ENCODE results near the gene CALU.

Gene CALU

GRCh38 chr7:128721376-128721775 is 17.8 kb upstream of the CALU start:
- no peak for TF ChIP-seq CTCF (IDR thresholded peaks at IDR 0.05; ENCODE audit: control insufficient read depth, extremely low read depth, insufficient read depth)
- H3K4me3 ChIP-seq (ENCODE audit: low read depth, low read length) = no peak overlapping the region
- DNase-seq (ENCODE audit: low read depth) = no peak

- no peak for DNase-seq (ENCODE audit: low read depth)
- no peak for TF ChIP-seq CTCF (IDR thresholded peaks at IDR 0.05; ENCODE audit: control insufficient read depth, extremely low read depth, insufficient read depth)
- no peak overlapping the region for H3K4me3 ChIP-seq (ENCODE audit: low read depth, low read length)
Observed at GRCh38 chr7:128724743-128725142, 14.4 kb upstream of the CALU start.

GRCh38 chr7:128725531-128725930 is 13.6 kb upstream of the CALU start:
- DNase-seq (ENCODE audit: low read depth) = no peak
- no peak overlapping the region for H3K4me3 ChIP-seq (ENCODE audit: low read depth, low read length)
- no peak for TF ChIP-seq CTCF (IDR thresholded peaks at IDR 0.05; ENCODE audit: control insufficient read depth, extremely low read depth, insufficient read depth)

GRCh38 chr7:128726059-128726736 is 13.0 kb upstream of the CALU start:
- no peak for DNase-seq (ENCODE audit: low read depth)

GRCh38 chr7:128726737-128727072 is 12.5 kb upstream of the CALU start:
- no peak for TF ChIP-seq CTCF (IDR thresholded peaks at IDR 0.05; ENCODE audit: control insufficient read depth, extremely low read depth, insufficient read depth)
- DNase-seq (ENCODE audit: low read depth) = no peak
- no peak overlapping the region for H3K4me3 ChIP-seq (ENCODE audit: low read depth, low read length)

More at GRCh38 chr7:128726059-128726736, 13.0 kb upstream of the CALU start:
- no peak overlapping the region for H3K4me3 ChIP-seq (ENCODE audit: low read depth, low read length)
- no peak for TF ChIP-seq CTCF (IDR thresholded peaks at IDR 0.05; ENCODE audit: control insufficient read depth, extremely low read depth, insufficient read depth)

- no peak for TF ChIP-seq CTCF (IDR thresholded peaks at IDR 0.05; ENCODE audit: control insufficient read depth, extremely low read depth, insufficient read depth)
- DNase-seq (ENCODE audit: low read depth) = no peak
Observed at GRCh38 chr7:128727239-128727638, 11.9 kb upstream of the CALU start.

GRCh38 chr7:128728598-128728997 is 10.6 kb upstream of the CALU start:
- no peak overlapping the region for H3K4me3 ChIP-seq (ENCODE audit: low read depth, low read length)
- no peak for TF ChIP-seq CTCF (IDR thresholded peaks at IDR 0.05; ENCODE audit: control insufficient read depth, extremely low read depth, insufficient read depth)
- DNase-seq (ENCODE audit: low read depth) = no peak

More at GRCh38 chr7:128727239-128727638, 11.9 kb upstream of the CALU start:
- H3K4me3 ChIP-seq (ENCODE audit: low read depth, low read length) = no peak overlapping the region
